Central memory CD8-positive, alpha-beta T cell (primary cell): ENCODE results near the gene PMS1.

Experiments
- ATAC-seq: fragments of 150-1000 bp; cut with Tn5 transposase; replicated peaks from 2 replicates; pipeline ENCODE4 v1.10.0; 2022; ENCODE audit warnings: mild to moderate bottlenecking, moderate FRiP score, moderate number of reproducible peaks; ENCODE audit not compliant: poor library complexity, severe bottlenecking; ENCODE audit errors: extremely low read depth
- DNase-seq, 2 donors: peaks; one replicate each; pipeline ENCODE4 v3.0.0; 2021; ENCODE audit warnings: low spot score in 2 of 2
- H3K27ac Mint-ChIP-seq: one replicate; pipeline ENCODE4 v1.8.0; 2022; ENCODE audit warnings: low read depth, mild to moderate bottlenecking, moderate library complexity, mixed read lengths
- H3K27me3 Mint-ChIP-seq: one replicate; pipeline ENCODE4 v1.8.0; 2022; ENCODE audit warnings: mixed read lengths
- H3K36me3 Mint-ChIP-seq: one replicate; pipeline ENCODE4 v1.8.0; 2022; ENCODE audit warnings: mild to moderate bottlenecking, moderate library complexity, mixed read lengths; ENCODE audit not compliant: insufficient read depth
- H3K4me1 Mint-ChIP-seq: one replicate; pipeline ENCODE4 v1.8.0; 2022; ENCODE audit warnings: mixed read lengths
- H3K4me3 Mint-ChIP-seq: one replicate; pipeline ENCODE4 v1.8.0; 2022; ENCODE audit warnings: mild to moderate bottlenecking, moderate library complexity, mixed read lengths
- H3K9me3 Mint-ChIP-seq: one replicate; pipeline ENCODE4 v1.8.0; 2022; ENCODE audit warnings: mixed read lengths

PMS1 gene

GRCh38 chr2:189791338-189792042 lies 7.2 kb downstream of the PMS1 start:
- Mint-ChIP-seq H3K4me3 (peak overlapping the region; percentile 81), H3K9me3 (no peaks in the 10 kb centered on the region), H3K36me3 (peaks cover 19% of the 10 kb centered on the region), H3K4me1 (peaks cover 20% of the 10 kb centered on the region), H3K27me3 (no peaks in the 10 kb centered on the region), H3K27ac (peak overlapping the region; percentile 96)
- DNase-seq (no peak), ATAC-seq (peak; percentile 72)

- Mint-ChIP-seq H3K4me1 (peaks cover 17% of the 10 kb centered on the region), H3K9me3 (no peaks in the 10 kb centered on the region), H3K27ac (no peak overlapping the region), H3K4me3 (no peak overlapping the region), H3K36me3 (peaks cover 22% of the 10 kb centered on the region), H3K27me3 (no peaks in the 10 kb centered on the region)
- DNase-seq, result no peak
- ATAC-seq, result no peak
These were observed 10.1 kb downstream of the PMS1 start for GRCh38 chr2:189794310-189794709.

GRCh38 chr2:189797902-189798301 lies 13.7 kb downstream of the PMS1 start:
- peaks cover 11% of the 10 kb centered on the region for H3K4me1 Mint-ChIP-seq
- H3K4me3 Mint-ChIP-seq, result no peak overlapping the region
- no peak for DNase-seq
- no peak overlapping the region for H3K27ac Mint-ChIP-seq
- no peaks in the 10 kb centered on the region for H3K27me3 Mint-ChIP-seq
- no peaks in the 10 kb centered on the region for H3K9me3 Mint-ChIP-seq
- no peak for ATAC-seq
- peaks cover 23% of the 10 kb centered on the region for H3K36me3 Mint-ChIP-seq

GRCh38 chr2:189798312-189799029 lies 14.2 kb downstream of the PMS1 start:
- DNase-seq (no peak), ATAC-seq (no peak)
- no peaks in the 10 kb centered on the region for H3K27me3 Mint-ChIP-seq
- H3K4me1 Mint-ChIP-seq, result peaks cover 11% of the 10 kb centered on the region
- H3K9me3 Mint-ChIP-seq, result no peaks in the 10 kb centered on the region
- peaks cover 21% of the 10 kb centered on the region for H3K36me3 Mint-ChIP-seq
- no peak overlapping the region for H3K4me3 Mint-ChIP-seq
- no peak overlapping the region for H3K27ac Mint-ChIP-seq

- ATAC-seq (no peak), DNase-seq (no peak)
- no peaks in the 10 kb centered on the region for H3K9me3 Mint-ChIP-seq
- peaks cover 20% of the 10 kb centered on the region for H3K36me3 Mint-ChIP-seq
- peaks cover 11% of the 10 kb centered on the region for H3K4me1 Mint-ChIP-seq
- H3K4me3 Mint-ChIP-seq, result no peak overlapping the region
- no peak overlapping the region for H3K27ac Mint-ChIP-seq
- H3K27me3 Mint-ChIP-seq, result no peaks in the 10 kb centered on the region
These were observed 14.7 kb downstream of the PMS1 start for GRCh38 chr2:189799030-189799331.

DNA sequence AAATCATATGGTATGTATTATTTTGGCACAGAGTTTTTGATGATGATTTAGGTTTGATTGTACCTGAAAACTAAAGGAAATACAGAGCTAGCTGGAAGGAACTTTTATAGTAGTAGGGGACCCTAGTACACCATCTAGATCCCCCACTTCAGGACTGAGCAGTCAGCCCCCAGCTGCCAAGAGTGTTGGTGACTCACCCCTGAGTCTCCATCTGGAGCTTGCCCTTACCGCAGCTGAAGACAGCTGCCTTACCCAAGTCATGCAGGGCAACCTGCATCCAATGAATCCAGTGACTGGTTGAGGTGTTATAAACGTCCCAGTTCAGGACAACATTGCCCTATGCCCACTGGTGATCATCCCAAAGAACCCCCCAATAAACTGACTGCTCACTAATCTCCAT lies 15.3 kb downstream of the PMS1 start:
- no peak overlapping the region for H3K27ac Mint-ChIP-seq
- DNase-seq (no peak), ATAC-seq (no peak)
- H3K36me3 Mint-ChIP-seq, result peaks cover 20% of the 10 kb centered on the region
- H3K4me3 Mint-ChIP-seq, result no peak overlapping the region
- H3K9me3 Mint-ChIP-seq, result no peaks in the 10 kb centered on the region
- peaks cover 11% of the 10 kb centered on the region for H3K4me1 Mint-ChIP-seq
- H3K27me3 Mint-ChIP-seq, result no peaks in the 10 kb centered on the region

DNA sequence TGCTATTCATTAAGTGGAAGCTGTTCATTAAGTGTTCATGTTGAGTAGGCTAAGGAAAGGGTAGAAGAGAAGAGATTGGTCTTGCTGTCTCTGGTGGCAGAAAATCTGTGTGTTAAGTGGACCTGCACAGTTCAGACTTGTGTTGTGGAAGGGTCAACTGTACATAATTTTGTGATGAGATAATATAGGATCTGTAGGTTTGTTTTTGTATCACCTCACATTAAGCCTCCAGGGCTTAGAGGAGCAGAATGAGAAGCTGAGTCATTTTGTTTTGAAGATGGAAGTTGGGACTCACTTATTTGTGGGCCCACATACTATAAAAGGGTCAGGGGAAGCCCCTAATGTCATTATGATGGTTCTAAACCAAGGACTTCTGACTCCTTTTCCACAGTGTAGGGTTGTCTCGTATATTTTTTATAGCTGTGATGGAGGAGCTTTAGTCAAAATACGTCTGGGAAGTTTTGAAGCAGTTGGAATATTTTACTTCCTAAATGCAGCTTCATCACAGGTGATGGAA lies 18.2 kb downstream of the PMS1 start:
- no peaks in the 10 kb centered on the region for H3K27me3 Mint-ChIP-seq
- H3K4me1 Mint-ChIP-seq, result peaks cover 11% of the 10 kb centered on the region
- H3K4me3 Mint-ChIP-seq, result no peak overlapping the region
- DNase-seq (no peak), ATAC-seq (no peak)
- no peaks in the 10 kb centered on the region for H3K9me3 Mint-ChIP-seq
- H3K27ac Mint-ChIP-seq, result no peak overlapping the region
- H3K36me3 Mint-ChIP-seq, result peaks cover 12% of the 10 kb centered on the region

DNA sequence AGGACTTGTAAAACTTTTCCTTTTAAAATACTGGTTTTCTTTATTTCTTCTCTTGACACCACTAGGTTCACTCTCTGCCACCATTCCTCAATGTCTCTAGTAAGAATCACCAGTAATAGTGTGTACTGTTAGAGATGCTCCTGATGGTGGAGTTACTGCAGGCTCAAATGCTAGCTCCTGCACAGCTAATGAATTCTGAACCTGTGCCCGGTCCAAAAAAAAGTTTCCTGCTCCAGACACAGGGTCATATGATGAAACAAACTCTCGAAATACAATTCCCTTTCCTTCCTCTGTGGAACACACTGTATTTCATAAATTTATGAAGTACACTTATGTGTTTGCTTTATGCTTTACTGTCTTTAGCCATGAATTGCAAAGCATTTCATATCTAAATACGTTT lies 19.2 kb downstream of the PMS1 start:
- ATAC-seq, result no peak
- no peak for DNase-seq
- H3K27ac Mint-ChIP-seq, result no peak overlapping the region
- peaks cover 11% of the 10 kb centered on the region for H3K4me1 Mint-ChIP-seq
- H3K36me3 Mint-ChIP-seq, result peaks cover 12% of the 10 kb centered on the region
- H3K9me3 Mint-ChIP-seq, result no peaks in the 10 kb centered on the region
- H3K4me3 Mint-ChIP-seq, result no peak overlapping the region
- H3K27me3 Mint-ChIP-seq, result no peaks in the 10 kb centered on the region

DNA sequence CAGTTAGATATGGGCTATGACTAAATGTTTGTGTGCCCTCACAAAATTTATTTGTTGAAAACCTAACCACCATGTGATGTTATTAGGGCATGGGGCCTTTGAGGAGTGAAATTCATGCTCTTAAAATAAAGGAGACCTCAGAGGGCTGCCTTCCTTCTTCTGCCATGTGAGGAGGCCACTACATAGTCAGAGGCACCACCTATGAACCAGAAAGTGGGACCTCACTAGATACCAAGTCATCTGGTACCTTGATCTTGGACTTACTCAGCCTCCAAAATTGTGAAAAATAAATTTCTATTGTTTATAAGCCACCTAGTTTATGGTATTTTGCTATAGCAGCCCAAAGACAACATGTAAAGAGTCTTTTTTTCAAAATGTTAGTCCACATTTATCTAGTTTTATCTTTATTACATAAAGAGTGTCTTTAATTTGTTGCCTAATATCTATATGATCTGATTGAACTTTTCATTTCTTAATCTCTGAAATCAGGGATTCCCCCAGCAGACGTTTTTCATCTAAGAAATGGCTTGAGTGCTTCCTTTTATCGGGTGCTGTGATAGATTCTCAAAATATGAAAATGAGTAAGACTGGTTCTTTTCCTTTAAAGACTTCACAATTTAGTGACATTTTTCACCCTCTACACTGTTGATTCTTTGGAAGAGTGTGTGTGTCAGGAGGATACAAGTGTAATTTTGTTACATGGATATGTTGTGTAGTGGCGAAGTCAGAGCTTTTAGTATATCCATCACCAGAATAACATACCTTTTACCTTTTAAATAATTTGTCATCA lies 34.2 kb downstream of the PMS1 start:
- Mint-ChIP-seq H3K36me3 (peaks cover 9% of the 10 kb centered on the region), H3K27ac (no peak overlapping the region), H3K27me3 (no peaks in the 10 kb centered on the region), H3K9me3 (no peaks in the 10 kb centered on the region), H3K4me3 (no peak overlapping the region), H3K4me1 (no peaks in the 10 kb centered on the region)
- no peak for ATAC-seq
- DNase-seq, result no peak

- Mint-ChIP-seq H3K27ac (no peak overlapping the region), H3K4me3 (no peak overlapping the region), H3K36me3 (peaks cover 8% of the 10 kb centered on the region), H3K27me3 (no peaks in the 10 kb centered on the region), H3K4me1 (no peaks in the 10 kb centered on the region), H3K9me3 (no peaks in the 10 kb centered on the region)
- DNase-seq, result no peak
- no peak for ATAC-seq
These were observed 35.1 kb downstream of the PMS1 start for GRCh38 chr2:189819297-189819704.

DNA sequence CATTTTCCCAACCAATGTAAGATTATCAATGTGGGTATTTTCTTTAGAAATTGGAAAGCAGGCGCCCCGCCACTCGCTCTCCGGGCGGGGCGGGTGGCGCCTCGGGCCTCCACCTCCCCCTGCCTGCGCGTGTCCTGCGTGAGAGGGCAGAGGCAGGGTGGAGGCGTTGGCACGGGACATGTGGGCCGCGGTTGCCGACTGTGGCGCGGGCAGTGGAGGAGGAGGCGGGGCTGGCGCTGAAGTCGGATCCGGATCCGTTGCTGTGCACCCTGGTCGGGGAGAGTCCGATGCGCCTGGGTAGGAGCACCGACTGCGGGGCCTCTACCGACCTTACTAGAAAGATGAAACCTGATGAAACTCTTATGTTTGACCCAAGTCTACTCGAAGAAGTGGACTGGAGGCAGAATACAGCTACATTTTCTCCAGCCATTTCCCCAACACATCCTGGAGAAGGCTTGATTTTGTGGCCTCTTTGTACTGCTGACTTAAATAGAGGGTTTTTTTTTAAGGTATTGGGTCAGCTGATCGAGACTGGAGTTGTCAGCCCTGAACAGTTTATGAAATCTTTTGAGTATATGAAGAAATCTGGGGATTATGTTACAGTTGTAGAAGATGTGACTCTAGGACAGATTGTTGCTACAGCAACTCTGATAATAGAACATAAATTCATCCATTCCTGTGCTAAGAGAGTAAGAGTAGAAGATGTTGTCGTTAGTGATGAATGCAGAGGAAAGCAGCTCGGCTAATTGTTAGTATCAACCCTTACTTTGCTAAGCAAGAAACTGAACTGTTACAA lies 37.9 kb downstream of the PMS1 start:
- no peaks in the 10 kb centered on the region for H3K9me3 Mint-ChIP-seq
- peaks cover 5% of the 10 kb centered on the region for H3K4me1 Mint-ChIP-seq
- no peak overlapping the region for H3K27ac Mint-ChIP-seq
- ATAC-seq (no peak), DNase-seq (no peak)
- H3K4me3 Mint-ChIP-seq, result no peak overlapping the region
- H3K27me3 Mint-ChIP-seq, result no peaks in the 10 kb centered on the region
- peaks cover 8% of the 10 kb centered on the region for H3K36me3 Mint-ChIP-seq

- Mint-ChIP-seq H3K36me3 (peaks cover 8% of the 10 kb centered on the region), H3K27ac (no peak overlapping the region), H3K9me3 (no peaks in the 10 kb centered on the region), H3K27me3 (no peaks in the 10 kb centered on the region), H3K4me1 (peaks cover 11% of the 10 kb centered on the region), H3K4me3 (no peak overlapping the region)
- DNase-seq (no peak), ATAC-seq (no peak)
These were observed 40.6 kb downstream of the PMS1 start for GRCh38 chr2:189824694-189825396.
